ENCODE data around the gene TIMM23.
"Not testable (repeated sequence)": the region's sequence is repeated elsewhere in the genome, so short reads cannot be mapped to it uniquely, and the experiment has no call there.

Gene TIMM23

GRCh38 chr10:46025406-46025805, 53.1 kb downstream of the TIMM23 start:
- no peak for DNase-seq

DNA sequence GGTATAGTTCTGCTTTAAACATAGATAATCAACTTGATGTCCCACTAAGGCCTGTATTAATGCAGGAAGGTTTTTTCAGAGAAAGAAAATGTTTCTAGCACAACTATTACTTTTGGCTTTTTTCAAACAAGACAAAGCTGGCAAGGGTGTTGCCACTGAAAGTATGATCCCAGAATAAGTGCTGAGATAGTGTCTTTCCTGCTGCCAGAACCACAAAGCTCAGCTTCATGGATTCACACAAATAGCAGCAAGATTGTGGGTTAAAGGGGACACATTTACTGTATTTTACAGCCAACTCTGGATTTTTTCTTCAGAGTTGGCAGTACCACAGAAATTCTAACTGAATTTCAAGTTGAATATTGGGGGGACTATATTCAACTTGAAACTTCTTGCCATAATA, 53.8 kb downstream of the TIMM23 start:
- no peak for DNase-seq

GRCh38 chr10:46028584-46029460, 56.5 kb downstream of the TIMM23 start:
- peak; percentile 10 for DNase-seq

DNA sequence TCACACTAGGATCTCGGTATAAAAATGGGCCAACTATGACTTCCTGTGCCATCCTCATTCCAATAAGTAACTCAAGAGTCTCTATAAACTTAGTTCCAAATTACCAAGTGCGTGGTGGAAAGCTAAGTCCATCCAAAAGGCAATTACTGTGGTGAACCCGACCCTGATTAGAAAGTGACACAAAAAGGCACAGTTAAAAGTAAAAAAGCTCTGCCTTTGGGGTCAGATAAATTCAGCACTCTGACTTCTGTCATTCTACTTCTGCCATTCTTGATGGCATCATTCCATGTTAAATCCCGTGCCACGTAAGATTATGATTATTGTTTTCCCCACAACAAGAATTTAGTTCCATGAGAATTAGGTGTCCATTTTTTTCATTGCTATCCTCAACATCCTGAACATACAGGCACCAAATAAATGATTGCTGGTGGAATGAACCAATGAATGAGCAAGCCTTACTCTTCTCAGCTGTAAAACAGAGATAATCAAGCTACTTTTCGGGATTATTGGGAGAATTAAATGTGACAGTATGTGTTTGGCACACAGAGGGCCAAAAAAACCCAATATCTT, 57.3 kb downstream of the TIMM23 start:
- no peak for DNase-seq

GRCh38 chr10:46030091-46030937, 58.0 kb downstream of the TIMM23 start, which contains the start of gene NCOA4:
NCOA4 (minus strand) TSS chr10:46030623; CDS start chr10:46016680, 13,943 bp downstream.
- peak; percentile 97 for DNase-seq

GRCh38 chr10:46031648-46032532, 59.6 kb downstream of the TIMM23 start:
- DNase-seq = no peak

GRCh38 chr10:46033602-46034011, 61.3 kb downstream of the TIMM23 start:
- DNase-seq = no peak

DNA sequence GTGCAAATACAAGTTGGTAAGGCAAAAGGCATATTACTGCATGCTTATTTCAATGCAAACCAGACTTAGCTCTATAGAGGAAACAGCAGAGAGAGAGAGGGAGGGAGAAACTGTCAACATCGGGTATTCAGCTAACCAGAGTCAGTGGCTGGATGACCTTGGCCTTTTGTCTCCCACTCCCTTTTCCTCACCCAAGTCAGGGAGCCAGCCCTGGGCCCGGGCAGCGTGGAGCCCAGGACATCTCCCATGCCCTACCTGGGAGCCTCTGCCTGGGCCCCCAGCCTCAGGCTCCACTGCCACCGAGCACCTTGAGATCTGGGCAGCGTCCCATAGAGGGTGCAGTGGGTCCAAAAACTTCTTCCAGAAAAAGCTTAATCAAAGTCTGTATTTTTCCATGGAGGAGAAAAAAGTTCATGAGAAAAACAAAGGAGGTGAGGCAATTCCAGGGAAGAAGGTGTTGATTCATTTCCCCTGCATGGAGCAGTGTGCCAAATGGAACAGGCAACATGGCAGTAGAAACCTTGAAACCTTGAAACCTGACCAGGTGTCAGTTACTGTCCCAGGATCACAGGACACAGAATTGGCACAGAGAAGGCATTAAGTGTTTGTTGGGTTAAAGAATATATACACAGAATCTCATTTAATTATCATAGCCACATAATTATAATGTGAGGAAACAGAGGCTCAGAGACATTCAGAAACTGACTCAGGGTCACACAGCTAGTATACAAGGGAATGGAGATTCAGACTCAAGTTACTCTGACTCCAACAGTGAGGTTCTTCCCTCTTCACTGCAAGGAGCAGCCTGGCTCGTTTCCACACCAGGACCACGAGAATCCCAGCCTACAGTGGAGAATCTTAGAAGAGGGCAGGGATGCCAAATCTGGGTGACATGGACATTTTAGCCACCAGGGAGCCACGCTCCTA, 63.9 kb downstream of the TIMM23 start:
- DNase-seq = no peak

DNA sequence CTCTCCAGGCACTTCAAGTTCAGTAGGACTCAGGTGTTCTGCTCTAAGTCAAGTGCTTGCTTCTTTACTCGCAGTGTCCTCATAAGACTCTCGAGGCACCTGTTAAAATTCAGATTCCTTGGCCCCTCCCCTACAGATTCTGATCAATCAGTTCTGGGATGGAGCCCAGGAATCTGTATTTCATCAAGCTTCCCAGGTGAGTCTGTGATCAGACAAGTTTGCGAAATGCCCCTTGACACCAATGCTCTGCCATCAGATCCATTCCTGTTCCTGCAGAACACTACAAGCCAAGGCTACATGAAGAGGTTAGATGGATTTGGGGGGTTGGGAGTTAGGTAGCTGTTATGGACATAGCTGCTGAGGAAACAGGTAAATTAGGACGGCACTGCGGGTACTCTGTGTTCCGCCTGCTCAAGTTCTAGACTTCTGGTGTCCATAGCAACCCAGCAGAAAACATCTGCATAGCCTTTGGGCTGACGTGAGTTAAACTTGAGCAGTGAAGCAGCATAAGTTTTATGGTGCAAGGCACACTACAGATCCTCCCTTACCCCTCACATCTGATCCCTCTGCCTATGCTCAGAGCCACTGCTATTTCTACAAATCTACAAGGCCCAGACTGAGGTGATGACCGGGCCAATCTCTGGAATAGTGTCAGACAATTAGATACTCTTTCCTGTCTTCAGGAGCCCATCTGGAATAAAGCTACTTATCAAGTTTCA, 65.0 kb downstream of the TIMM23 start:
- DNase-seq = no peak

DNA sequence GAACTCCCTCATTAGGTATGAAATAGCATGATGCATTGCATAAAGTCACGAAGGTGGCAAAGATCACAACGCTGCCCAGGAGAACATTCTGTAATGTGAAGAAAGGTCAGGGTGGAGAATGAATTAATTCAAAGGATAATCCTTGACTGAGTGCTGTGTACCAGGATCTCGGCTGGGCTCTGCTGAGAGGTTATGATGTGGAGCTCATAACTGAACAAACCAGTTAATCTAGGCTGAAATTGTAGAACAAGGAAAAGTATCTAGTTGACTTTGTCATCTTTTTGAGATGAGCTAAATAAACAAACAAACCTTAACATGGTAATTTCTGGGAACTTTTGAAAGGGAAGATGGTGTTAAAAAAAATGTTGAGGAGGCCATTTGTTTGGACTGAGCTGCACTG, 67.7 kb downstream of the TIMM23 start:
- DNase-seq = no peak

GRCh38 chr10:46042527-46042926, 70.2 kb downstream of the TIMM23 start:
- no peak for DNase-seq

GRCh38 chr10:46046261-46046660, 74.0 kb downstream of the TIMM23 start, which contains the start of gene MSMB:
MSMB (minus strand) TSS chr10:46046269; CDS start chr10:46046237, 32 bp downstream.
- DNase-seq = no peak

- no peak for DNase-seq
These were observed 75.9 kb downstream of the TIMM23 start for GRCh38 chr10:46048152-46048551.

DNA sequence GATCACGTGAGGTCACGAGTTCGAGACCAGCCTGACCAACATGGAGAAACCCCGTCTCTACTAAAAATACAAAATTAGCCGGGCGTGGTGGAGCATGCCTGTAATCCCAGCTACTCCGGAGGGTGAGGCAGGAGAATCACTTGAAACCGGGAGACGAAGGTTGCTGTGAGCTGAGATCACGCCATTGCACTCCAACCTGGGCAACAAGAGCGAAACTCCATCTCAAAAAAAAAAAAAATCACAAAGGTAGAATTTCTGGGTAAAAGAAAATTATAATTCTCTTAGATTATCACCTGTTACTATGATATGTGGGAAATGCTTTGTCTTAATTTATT, 77.2 kb downstream of the TIMM23 start:
- not testable (repeated sequence) for DNase-seq

DNA sequence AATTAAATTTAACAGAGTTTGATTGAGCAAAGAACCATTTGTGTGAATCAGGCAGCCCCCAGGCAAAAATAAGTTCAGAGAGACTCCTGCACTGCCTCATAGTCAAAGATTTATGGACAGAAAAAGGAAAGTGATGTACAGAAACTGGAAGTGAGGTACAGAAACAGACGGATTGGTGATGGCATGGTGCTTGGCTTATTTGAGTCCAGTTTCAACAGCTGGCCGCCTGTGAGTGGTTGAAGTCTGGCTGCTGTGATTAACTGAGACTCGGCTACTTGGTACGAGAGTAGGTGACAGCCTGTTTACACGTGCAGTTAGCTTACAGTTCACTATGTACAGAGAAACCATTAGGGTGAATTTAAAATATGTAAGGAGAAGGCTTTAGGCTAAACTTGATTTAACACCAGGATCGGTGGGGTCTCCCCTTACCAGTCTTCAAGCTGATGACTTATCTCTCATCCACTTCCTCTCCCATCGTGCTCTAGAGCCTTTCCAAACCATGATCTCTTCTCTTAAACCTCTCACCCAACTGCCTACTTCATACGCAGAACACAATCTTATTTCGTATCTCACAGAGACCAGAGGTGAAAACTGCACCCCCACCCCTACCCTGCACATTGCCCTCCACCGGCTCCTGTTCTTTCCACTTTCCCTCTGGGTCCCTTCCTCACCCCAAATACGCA, 78.8 kb downstream of the TIMM23 start:
- no peak for DNase-seq

GRCh38 chr10:46052057-46052790, 79.9 kb downstream of the TIMM23 start:
- no peak for DNase-seq

GRCh38 chr10:46052791-46053375, 80.6 kb downstream of the TIMM23 start:
- DNase-seq = no peak

Measured in activated CD4-positive, alpha-beta T cell treated with anti-CD3 and anti-CD28 coated beads, Interleukin-2, amount 50 U/mL, for 1 hour (primary cell).